HG03571 (cell line): Measurements from ENCODE around the gene SLC6A20.

ENCODE experiments used
- ATAC-seq: cut with Tn5 transposase; IDR thresholded peaks from one replicate; pipeline ENCODE4 v1.9.1; 2021; ENCODE audit not compliant: unreplicated experiment

Gene SLC6A20

DNA sequence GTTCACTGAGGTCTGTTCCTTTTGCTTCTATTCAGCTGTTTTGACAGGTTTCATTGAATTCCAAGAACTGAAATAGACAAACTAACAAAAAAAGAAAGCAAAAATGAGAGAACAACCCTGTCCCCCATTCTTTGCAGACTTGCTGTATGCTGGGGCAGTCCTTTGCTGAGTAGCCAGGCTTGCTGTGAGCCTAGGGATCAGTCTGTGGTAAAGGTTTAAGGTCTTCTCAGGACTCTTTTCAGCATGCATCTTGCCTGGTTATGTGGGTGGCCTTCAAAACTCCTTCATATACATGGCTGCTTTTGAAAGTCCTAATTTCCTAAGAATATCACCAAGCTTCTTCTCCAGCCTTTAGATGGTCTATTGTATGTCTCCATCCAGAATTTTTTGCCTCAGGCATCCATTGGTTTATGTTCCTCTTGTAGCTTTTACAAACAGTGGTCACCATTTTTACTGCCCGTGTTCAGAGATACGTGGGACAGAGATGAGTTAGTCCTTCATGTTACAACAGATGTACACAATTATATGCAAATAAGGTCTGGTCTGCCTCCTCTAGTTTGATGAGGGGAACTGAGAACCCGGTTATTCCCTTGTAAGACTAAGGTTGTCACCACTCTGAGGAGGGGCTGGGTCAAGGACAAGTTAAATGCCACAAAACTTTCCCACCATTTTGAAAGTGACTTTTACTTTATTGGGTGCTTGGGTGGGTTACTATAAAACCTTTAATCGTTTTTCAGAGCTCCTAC lies 65.8 kb downstream of the SLC6A20 start:
- no peak for ATAC-seq

DNA sequence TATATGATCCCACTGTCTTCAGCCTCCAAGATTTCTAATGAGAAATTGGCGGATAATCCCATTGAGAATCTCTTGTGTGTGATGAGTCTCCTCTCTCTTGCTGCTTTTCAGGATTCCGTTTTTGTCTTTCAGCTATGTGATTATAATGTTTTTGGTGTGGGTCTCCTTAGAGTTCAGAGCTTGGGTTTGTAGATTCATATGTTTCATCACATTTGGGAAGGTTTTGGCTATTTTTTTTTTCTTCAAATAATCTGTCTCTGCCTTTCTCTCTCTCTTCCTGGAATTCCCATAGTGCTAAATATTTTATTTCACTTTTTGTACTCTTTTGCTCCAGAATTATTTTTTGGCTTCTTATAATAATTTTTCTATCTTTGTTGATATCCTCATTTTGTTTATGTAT lies 66.7 kb downstream of the SLC6A20 start:
- no peak for ATAC-seq

DNA sequence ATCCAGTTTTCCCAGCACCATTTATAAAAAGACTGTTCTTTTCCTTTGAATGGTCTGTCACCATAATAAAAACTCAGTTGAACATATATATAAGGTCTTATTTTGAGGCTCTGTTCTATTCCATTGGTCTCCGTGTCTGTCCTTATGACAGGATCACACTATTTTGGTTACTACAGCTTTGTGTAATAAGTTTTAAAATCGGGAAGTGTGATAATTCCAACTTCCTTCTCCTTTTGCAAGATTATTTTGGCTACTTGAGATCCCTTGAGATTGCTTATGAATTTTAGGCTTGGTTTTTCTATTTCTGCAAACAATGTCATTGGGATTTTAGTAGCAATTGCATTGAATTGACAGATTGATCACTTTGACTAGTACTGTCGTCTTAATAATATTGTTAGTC lies 71.4 kb downstream of the SLC6A20 start:
- no peak for ATAC-seq

DNA sequence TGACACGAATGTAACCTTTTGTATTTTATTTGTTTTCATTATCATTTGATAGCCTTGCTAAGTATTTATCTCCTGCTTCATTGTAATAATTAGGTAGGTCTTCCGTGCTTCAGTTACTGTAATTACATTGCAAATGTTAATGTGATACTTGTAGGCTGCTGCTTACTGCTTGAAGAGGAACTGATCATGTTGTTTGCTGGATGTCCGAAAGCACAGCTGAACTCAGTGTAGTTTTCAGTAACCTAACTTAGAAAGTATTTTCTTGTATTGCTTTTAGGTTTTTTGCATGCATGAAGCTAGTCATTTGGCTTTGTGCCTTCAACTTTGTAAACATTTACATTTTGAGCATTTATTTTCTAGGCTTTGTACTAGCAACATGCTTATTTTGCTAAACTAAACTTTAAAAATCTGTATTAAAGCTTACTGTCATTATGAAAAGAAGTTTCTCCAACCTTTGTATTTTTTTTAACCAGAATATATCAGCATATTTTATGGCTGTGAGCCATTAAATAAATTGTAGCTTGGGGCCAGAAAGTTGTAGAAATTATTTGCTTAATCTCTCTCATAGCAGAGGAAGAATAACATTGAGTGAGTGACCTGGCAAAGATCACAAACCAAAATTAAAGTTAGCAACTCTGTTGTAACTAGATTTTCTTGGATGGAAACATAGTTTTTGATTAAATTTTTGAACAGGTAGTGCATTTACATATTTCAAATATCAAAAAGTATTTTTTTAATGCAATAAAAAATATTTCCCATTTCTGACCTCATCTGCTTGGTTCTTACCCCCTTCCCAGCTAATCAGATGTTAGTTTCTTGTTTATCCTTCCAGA lies 76.5 kb downstream of the SLC6A20 start:
- no peak for ATAC-seq

GRCh38 chr3:45716790-45717336 lies 79.5 kb downstream of the SLC6A20 start:
- ATAC-seq: no peak

- ATAC-seq: no peak
Observed at GRCh38 chr3:45715945-45716344, 80.4 kb downstream of the SLC6A20 start.

DNA sequence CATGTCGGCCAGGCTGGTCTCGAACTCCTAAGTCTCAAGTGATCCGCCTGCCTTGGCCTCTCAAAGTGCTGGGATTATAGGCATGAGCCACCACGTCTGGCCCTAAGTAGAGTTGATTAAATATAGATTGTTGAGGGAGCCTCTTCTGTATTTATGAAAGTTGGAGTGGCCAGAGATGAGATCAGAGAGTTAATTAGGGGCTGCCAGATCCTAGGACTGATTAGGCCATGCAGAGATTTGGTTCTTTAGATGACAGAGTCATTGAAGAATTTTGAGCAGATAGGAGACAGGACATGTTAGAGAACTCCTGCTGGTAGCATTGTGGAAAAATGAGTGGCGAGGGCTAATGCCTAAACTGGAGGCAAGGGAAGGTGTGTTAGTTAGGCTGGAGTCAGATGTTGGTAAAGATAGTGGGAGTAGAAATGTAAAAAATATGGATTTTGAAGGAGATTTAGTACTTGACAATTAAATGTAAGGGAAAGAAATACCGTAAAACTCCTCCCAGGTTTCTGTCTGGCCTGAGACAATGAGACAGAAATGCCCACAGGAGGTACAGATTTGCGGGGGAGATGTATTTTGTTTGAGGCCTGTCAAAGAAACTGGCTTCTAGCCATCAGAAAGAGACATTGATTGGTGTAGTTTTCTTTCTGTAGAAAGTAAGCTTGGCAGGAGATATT lies 83.8 kb downstream of the SLC6A20 start:
- no peak for ATAC-seq

- ATAC-seq: no peak
Observed at GRCh38 chr3:45711931-45712330, 84.4 kb downstream of the SLC6A20 start.

DNA sequence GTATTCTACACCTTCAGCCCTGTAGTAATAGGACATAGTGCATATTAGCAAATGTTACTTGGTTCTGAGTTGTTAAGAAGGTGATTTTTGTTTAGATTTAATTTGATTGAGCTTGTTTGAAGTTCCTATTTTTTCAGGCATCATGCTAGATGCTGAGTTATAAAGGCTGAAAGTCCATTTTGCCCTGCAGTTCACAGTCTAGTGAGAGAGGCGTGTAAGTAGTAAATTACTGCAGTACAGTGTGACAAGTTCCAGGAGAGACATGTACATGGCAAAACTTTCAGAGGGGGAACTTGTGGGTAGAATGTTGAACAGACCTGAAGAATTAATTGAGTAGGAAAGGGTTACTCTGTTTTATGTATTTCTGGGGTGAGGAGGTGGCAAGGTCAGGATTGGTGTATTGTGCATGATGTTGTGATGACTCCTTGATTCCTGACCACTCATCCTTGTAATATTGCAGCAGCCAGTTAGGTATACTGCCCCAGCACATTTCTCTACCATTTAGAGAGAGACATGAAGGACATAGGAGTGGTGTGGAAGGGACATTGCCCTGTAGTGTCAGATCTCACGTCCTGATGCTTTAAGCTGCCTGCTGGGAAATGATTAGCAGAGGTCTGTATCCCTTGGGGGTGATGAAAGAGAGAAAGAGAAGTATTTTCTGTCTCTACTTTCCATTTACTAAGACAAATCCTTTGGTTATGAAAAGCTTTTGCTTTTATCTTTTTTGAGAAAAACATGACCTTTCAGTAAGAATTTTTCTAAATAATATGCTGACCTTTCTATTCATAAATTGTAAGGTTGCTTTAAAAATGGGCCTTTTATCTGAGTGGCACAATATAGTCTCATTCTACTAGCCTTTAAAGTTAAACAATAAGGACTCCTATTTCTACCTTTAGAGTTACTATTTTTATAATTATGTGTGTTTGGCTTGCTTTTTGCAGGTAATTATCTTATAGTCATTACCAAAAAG lies 90.2 kb downstream of the SLC6A20 start:
- no peak for ATAC-seq
